ENCODE measurements around the gene TIGIT.

The TIGIT gene

GRCh38 chr3:114323546-114324254 is 29.9 kb downstream of the TIGIT start:
- DNase-seq (ENCODE audit: low read depth), result no peak
- H3K4me3 ChIP-seq (ENCODE audit: low read depth, low read length), result no peak overlapping the region
- no peak for TF ChIP-seq POLR2A (IDR thresholded peaks at IDR 0.05; ENCODE audit: extremely low read depth, insufficient read length)
- no peak for TF ChIP-seq CTCF (IDR thresholded peaks at IDR 0.05; ENCODE audit: low read depth, low read length)
- TF ChIP-seq MYC (IDR thresholded peaks at IDR 0.05; ENCODE audit: low read depth, low read length), result no peak
- TF ChIP-seq MAX (IDR thresholded peaks at IDR 0.05; ENCODE audit: low read depth, low read length), result no peak

- DNase-seq (ENCODE audit: low read depth), result no peak
- H3K4me3 ChIP-seq (ENCODE audit: low read depth, low read length), result no peak overlapping the region
- TF ChIP-seq MYC (IDR thresholded peaks at IDR 0.05; ENCODE audit: low read depth, low read length) (no peak), MAX (IDR thresholded peaks at IDR 0.05; ENCODE audit: low read depth, low read length) (no peak), POLR2A (IDR thresholded peaks at IDR 0.05; ENCODE audit: extremely low read depth, insufficient read length) (no peak), CTCF (IDR thresholded peaks at IDR 0.05; ENCODE audit: low read depth, low read length) (no peak)
Measured at GRCh38 chr3:114327665-114328064, 33.8 kb downstream of the TIGIT start.

- TF ChIP-seq POLR2A (IDR thresholded peaks at IDR 0.05; ENCODE audit: extremely low read depth, insufficient read length), result no peak
- TF ChIP-seq CTCF (IDR thresholded peaks at IDR 0.05; ENCODE audit: low read depth, low read length), result no peak
- TF ChIP-seq MAX (IDR thresholded peaks at IDR 0.05; ENCODE audit: low read depth, low read length), result no peak
- no peak for TF ChIP-seq MYC (IDR thresholded peaks at IDR 0.05; ENCODE audit: low read depth, low read length)
- no peak for DNase-seq (ENCODE audit: low read depth)
- H3K4me3 ChIP-seq (ENCODE audit: low read depth, low read length), result no peak overlapping the region
Measured at GRCh38 chr3:114328345-114328744, 34.5 kb downstream of the TIGIT start.

GRCh38 chr3:114329823-114330222 is 36.0 kb downstream of the TIGIT start:
- TF ChIP-seq MAX (IDR thresholded peaks at IDR 0.05; ENCODE audit: low read depth, low read length), result no peak
- no peak for TF ChIP-seq POLR2A (IDR thresholded peaks at IDR 0.05; ENCODE audit: extremely low read depth, insufficient read length)
- TF ChIP-seq CTCF (IDR thresholded peaks at IDR 0.05; ENCODE audit: low read depth, low read length), result no peak
- TF ChIP-seq MYC (IDR thresholded peaks at IDR 0.05; ENCODE audit: low read depth, low read length), result no peak
- H3K4me3 ChIP-seq (ENCODE audit: low read depth, low read length), result no peak overlapping the region
- no peak for DNase-seq (ENCODE audit: low read depth)

GRCh38 chr3:114331007-114331406 is 37.2 kb downstream of the TIGIT start:
- no peak overlapping the region for H3K4me3 ChIP-seq (ENCODE audit: low read depth, low read length)
- no peak for DNase-seq (ENCODE audit: low read depth)
- TF ChIP-seq CTCF (IDR thresholded peaks at IDR 0.05; ENCODE audit: low read depth, low read length) (no peak), MYC (IDR thresholded peaks at IDR 0.05; ENCODE audit: low read depth, low read length) (no peak), POLR2A (IDR thresholded peaks at IDR 0.05; ENCODE audit: extremely low read depth, insufficient read length) (no peak), MAX (IDR thresholded peaks at IDR 0.05; ENCODE audit: low read depth, low read length) (no peak)
